ENCODE data around the gene SH3BGRL.

DNA sequence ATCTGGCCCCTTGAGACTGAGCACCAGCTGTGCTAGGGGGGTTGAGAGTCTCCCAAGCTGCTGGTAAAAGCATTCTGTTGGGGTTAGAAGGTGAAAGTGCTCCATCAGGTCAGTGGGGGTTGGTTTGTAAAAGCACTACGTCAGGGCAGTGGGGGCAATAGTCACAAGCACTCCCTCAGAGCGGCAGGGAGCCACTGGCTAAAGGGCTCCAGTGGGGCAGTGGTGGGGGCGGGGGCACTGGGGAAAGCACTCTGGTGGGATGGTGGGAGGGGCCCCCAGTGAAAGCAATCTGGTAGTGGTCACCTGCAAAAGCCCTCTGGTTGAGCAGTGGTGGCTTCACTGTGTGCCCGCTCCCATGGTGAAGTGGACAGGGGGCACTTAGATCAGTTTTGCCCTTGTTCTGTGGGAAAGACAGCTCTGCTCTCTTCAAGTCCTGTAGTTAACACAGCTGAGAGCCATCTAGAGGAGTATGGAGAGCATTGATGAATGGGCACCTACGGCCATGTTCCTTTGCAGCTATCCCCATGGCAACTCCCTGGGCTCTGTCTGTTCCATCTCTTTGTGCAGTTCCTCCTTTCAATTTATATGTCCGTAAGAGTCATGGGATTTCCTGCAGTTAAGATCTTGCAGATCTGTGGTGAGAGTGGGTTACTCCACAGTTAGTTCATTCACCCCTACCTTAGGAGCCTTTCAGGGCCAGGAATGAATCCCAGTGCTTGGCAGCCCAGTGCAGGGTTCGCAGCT is 106.4 kb downstream of the SH3BGRL start:
- TF ChIP-seq POLR2AphosphoS5 (IDR thresholded peaks at IDR 0.05): no peak
- TF ChIP-seq EP300 (IDR thresholded peaks at IDR 0.05): no peak

Data from upper lobe of left lung (tissue), 4 donors.